Urinary bladder (tissue), 4 donors: ENCODE results near the gene STX5. TPM values are rescaled to one million over a fixed set of nuclear protein-coding genes. Genes with fewer than 3 reads are reported as not detected.
"Not testable (repeated sequence)": the region's sequence is repeated elsewhere in the genome, so short reads cannot be mapped to it uniquely, and the experiment has no call there.

ENCODE experiments used
- DNase-seq: peaks from one replicate; pipeline ENCODE4 v3.0.0-alpha.2; 2015; ENCODE audit errors: extremely low spot score
- H3K27ac ChIP-seq: one replicate; pipeline ENCODE4 v1.5.1; 2013; ENCODE audit warnings: low read depth, mild to moderate bottlenecking, moderate library complexity
- H3K36me3 ChIP-seq: one replicate; pipeline ENCODE4 v1.6.1; 2013; ENCODE audit warnings: mild to moderate bottlenecking, moderate library complexity; ENCODE audit not compliant: insufficient read depth
- H3K4me1 ChIP-seq: one replicate; pipeline ENCODE4 v1.6.1; 2013; ENCODE audit warnings: mild to moderate bottlenecking, moderate library complexity; ENCODE audit not compliant: insufficient read depth
- H3K4me3 ChIP-seq: one replicate; pipeline ENCODE4 v1.5.1; 2013; ENCODE audit warnings: low read depth, low read length
- WGBS: extraction: QIAGEN DNeasy Blood & Tissue Kit; methylation state at CpG from one replicate; pipeline ENCODE4 v1.1.7; 2013; 5-methylcytosine and 5-hydroxymethylcytosine counted together
- polyA plus RNA-seq: library from polyadenylated mRNA; stranded (reverse); fragments of 200-250 nt; gene quantifications from one replicate; pipeline ENCODE4 v1.2.3, GENCODE V29; 2013
- total RNA-seq: library from RNA; depleted of rRNA; stranded (reverse); fragments of >200 nt; gene quantifications from one replicate; pipeline ENCODE4 v1.2.3, GENCODE V29; 2014
- donor health status: healthy with polysubstance abuse.
- donor health status: healthy.

STX5 gene
- total RNA-seq (30.0 TPM), polyA plus RNA-seq (32.0 TPM)

- Histone ChIP-seq H3K27ac (peak within 1 kb of the TSS; percentile 99), H3K4me3 (peak within 1 kb of the TSS; percentile 73), H3K4me1 (no peaks in the 10 kb centered on the region), H3K36me3 (no peaks in the 10 kb centered on the region)
- DNase-seq, result peak; percentile 96
- WGBS, result under 1% methylated on average over 65 of the region's 65 CpGs
Measured at GRCh38 chr11:62831520-62832335, at the start of gene STX5. Gene STX5, minus strand, starts transcription at chr11:62832051. Its CDS starts 808 bp downstream, at chr11:62831243.

GRCh38 chr11:62880803-62881578 is 49.1 kb upstream of the STX5 start, which contains the start of gene SLC3A2:
Gene SLC3A2, plus strand, starts transcription at chr11:62880896. Its CDS starts 128 bp downstream, at chr11:62881024.
- peak within 1 kb of the TSS; percentile 65 for H3K4me3 ChIP-seq
- peaks cover 7% of the 10 kb centered on the region for H3K36me3 ChIP-seq
- peaks cover 7% of the 10 kb centered on the region for H3K4me1 ChIP-seq
- H3K27ac ChIP-seq, result peak within 1 kb of the TSS; percentile 94
- DNase-seq, result peak; percentile 50
- WGBS, result under 1% methylated on average over 69 of the region's 69 CpGs

DNA sequence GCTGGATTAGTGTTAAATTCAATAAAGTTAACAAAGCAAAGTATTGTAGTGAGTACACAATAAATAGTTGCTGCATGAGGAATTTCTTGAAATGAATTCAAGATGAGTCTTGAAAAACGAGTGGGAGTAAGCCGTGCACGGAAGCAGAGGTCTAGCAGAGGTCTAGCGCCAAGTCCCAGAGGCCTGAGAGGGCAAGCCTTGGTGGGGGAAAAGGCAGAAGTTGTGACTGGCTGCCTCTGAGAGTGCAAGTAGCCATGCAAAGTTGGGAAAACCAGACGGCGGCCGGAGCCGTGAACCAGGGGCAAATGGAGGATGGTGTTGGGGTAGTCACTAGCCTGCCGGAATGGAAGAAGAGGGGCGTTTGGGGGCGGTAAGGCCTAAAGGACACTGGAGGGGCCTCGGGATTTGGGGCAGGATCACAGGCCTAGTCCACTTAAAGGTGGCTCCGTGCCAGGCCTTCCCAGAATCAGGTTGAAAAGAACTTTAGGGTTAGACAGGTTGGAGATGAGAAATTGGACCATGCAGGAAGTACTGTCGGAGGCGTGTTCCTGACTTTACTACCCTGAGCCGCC is 48.5 kb upstream of the STX5 start:
- H3K27ac ChIP-seq, result peak overlapping the region; percentile 94
- peak; percentile 68 for DNase-seq
- H3K4me3 ChIP-seq, result peak overlapping the region; percentile 65
- H3K36me3 ChIP-seq, result peaks cover 4% of the 10 kb centered on the region
- H3K4me1 ChIP-seq, result peaks cover 7% of the 10 kb centered on the region
- under 1% methylated on average over 16 of the region's 16 CpGs for WGBS

GRCh38 chr11:62879235-62879978 is 47.6 kb upstream of the STX5 start:
- DNase-seq, result no peak
- Histone ChIP-seq H3K27ac (peak overlapping the region; percentile 94), H3K36me3 (peaks cover 4% of the 10 kb centered on the region), H3K4me1 (peaks cover 7% of the 10 kb centered on the region), H3K4me3 (no peak overlapping the region)
- WGBS, result 53% methylated on average over 7 of the region's 7 CpGs

DNA sequence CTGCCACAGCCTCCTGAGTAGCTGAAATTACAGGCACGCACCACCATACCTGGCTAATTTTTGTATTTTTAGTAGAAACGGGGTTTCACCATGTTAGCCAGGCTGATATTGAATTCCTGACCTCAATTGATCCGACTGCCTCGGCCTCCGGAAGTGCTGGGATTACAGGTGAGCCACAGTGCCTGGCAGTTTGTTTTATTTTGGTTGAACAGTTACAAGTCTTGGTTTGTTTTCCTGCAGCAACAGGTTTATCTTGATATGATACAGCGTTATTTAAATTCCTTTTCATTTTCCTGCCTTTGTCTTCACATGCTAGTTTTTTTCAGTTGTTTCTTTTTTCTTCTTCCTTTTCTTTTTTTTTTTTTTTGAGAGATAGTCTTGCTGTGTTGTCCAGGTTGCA is 44.9 kb upstream of the STX5 start:
- H3K4me1 ChIP-seq, result no peaks in the 10 kb centered on the region
- no peak overlapping the region for H3K27ac ChIP-seq
- H3K4me3 ChIP-seq, result no peak overlapping the region
- no peaks in the 10 kb centered on the region for H3K36me3 ChIP-seq
- 86% methylated on average over 6 of the region's 6 CpGs for WGBS
- DNase-seq, result no peak

DNA sequence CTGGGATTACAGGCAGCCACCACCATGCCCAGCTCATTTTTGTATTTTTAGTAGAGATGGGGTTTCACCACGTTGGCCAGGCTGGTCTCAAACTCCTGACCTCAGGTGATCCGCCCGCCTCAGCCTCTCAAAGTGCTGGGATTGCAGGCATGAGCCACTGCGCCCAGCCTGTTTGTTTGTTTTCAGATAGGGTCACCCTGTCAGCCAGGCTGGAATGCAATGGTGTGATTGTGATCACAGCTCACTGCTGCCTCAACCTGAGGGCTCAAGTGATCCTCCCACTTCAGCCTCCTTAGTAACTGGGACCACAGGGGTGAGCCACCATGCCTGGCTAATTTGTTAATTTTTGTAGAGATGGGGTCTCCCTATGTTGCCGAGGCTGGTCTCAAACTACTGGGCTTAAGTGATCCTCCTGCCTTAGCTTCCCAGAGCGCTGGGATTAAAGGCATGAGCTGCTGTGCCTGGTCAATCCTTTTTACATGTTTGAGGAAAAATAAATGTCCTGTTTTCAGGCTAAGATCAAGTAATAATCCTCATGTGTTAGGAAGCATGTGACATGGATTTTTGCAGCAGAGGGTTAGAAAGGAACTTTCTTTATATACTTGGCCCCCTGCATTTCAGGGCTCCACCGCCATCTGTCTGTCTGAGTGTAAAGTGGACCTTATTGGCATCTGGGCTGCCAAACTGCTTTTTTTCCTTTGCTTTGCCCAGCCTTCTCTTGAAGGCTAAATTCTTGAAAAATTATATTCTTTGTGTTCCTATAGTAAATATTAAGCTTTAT is 44.0 kb upstream of the STX5 start:
- Histone ChIP-seq H3K36me3 (no peaks in the 10 kb centered on the region), H3K4me3 (no peak overlapping the region), H3K27ac (no peak overlapping the region), H3K4me1 (no peaks in the 10 kb centered on the region)
- WGBS, result 87% methylated on average over 7 of the region's 7 CpGs
- no peak for DNase-seq

GRCh38 chr11:62874851-62875250 is 43.0 kb upstream of the STX5 start:
- DNase-seq, result no peak
- Histone ChIP-seq H3K36me3 (no peaks in the 10 kb centered on the region), H3K4me3 (no peak overlapping the region), H3K27ac (no peak overlapping the region), H3K4me1 (no peaks in the 10 kb centered on the region)
- WGBS, result 96% methylated on average over 7 of the region's 7 CpGs

GRCh38 chr11:62865635-62866034 is 33.8 kb upstream of the STX5 start:
- no peak for DNase-seq
- H3K4me3 ChIP-seq, result no peak overlapping the region
- 44% methylated on average over 6 of the region's 6 CpGs for WGBS

GRCh38 chr11:62863687-62864335 is 32.0 kb upstream of the STX5 start:
- no peaks in the 10 kb centered on the region for H3K36me3 ChIP-seq
- no peak for DNase-seq
- no peaks in the 10 kb centered on the region for H3K4me1 ChIP-seq
- WGBS, result 55% methylated on average over 4 of the region's 4 CpGs
- H3K27ac ChIP-seq, result no peak overlapping the region
- H3K4me3 ChIP-seq, result no peak overlapping the region

More at GRCh38 chr11:62865635-62866034, 33.8 kb upstream of the STX5 start:
- no peaks in the 10 kb centered on the region for H3K36me3 ChIP-seq
- no peak overlapping the region for H3K27ac ChIP-seq
- no peaks in the 10 kb centered on the region for H3K4me1 ChIP-seq

GRCh38 chr11:62861564-62862192 is 29.8 kb upstream of the STX5 start:
- H3K4me3 ChIP-seq, H3K4me1 ChIP-seq, H3K27ac ChIP-seq, H3K36me3 ChIP-seq, DNase-seq: not testable (repeated sequence)
- 88% methylated on average over 16 of the region's 16 CpGs for WGBS

- Histone ChIP-seq H3K4me3 (no peak overlapping the region), H3K4me1 (no peaks in the 10 kb centered on the region), H3K27ac (no peak overlapping the region), H3K36me3 (no peaks in the 10 kb centered on the region)
- WGBS, result 49% methylated on average over 5 of the region's 5 CpGs
- DNase-seq, result no peak
Measured at GRCh38 chr11:62860835-62861563, 29.1 kb upstream of the STX5 start.
